Daoy (cell line): ENCODE results near the gene CKM. TPM values are rescaled to one million over a fixed set of nuclear protein-coding genes. Genes with fewer than 3 reads are reported as not detected.
"Not testable (repeated sequence)": the region's sequence is repeated elsewhere in the genome, so short reads cannot be mapped to it uniquely, and the experiment has no call there.

ENCODE experiments used
- DNase-seq: peaks from one replicate; pipeline ENCODE4 v3.0.0-alpha.2; 2015; ENCODE audit warnings: low read depth
- total RNA-seq: library from RNA; depleted of rRNA; stranded (reverse); fragments of >200 nt; shearing (Covaris generic); gene quantifications from 2 replicates; pipeline ENCODE4 v1.2.3, GENCODE V29; 2014

CKM gene
- total RNA-seq, 1 experiment from 2014 or later, result 0.06 TPM

DNA sequence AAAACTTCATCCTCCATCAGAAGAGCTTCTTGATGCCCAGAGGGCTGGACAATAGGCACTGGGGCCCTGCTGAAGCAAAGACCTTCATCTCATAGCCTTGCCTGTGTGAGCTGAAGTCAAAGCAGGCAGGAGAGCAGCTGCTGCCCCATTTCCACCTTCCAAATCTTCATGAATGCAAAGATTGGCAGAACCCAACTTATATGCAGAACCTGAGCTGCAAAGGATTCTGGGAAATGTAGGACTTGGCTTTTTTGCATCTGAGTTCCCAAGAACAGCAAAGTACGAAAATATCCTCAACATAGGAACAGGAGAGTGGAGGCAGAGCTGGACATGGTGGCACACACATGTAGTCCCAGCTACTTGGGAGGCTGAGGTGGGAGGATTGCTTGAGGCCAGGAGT, 30.8 kb downstream of the CKM start:
- no peak for DNase-seq

DNA sequence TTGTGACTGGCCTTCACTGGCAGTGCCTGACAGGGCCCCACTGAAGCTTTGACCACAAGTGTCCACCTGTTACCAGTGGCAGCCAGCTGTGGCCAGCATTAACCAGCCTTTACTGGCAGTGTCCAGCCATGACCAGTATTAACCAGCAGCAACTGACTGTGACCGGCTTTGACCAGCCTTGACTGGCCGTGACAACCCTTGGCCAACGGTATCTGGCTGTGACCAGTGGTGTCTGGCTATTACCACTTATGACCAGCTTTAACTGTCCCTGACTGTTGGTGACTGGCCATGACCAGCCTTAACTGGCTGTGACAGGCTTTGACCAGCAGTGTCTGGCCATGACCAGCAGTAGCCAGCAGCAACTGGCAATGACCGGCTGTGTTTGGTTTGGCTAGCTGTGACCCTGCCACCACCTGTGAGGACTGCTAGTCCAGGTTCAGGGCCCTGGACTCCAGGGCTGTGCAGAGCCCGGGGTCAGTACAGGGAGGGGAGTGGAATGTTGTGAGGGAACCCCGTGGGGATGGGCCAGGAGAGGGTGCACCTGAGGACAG, 32.2 kb downstream of the CKM start:
- DNase-seq, result no peak

DNA sequence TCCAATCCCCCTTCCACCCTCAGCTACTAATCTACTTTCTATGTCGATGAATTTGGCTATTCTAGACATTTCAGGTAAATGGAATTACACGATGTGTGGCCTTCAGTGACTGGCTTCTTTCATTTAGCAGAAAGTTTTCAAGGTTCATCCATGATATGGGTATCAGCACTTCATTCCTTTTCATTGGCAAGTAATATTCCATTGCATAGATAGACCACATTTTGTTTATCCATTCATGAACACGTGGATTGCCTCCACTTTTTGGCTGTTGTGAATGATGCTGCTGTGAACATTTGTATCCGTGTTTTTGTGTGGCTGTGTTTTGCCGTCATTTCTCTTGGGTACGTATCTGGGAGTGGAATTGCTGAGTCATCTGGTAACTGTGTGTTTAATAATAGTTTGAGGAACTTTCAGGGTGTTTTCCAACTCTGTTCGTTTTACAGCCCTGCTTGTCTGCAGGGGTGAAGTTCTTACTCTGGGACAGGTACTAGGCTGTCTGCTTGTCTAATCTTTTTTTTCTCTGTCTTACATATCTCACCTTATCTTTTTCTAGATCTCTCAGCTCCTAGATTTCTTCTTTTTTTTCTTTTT, 39.1 kb downstream of the CKM start:
- no peak for DNase-seq

DNA sequence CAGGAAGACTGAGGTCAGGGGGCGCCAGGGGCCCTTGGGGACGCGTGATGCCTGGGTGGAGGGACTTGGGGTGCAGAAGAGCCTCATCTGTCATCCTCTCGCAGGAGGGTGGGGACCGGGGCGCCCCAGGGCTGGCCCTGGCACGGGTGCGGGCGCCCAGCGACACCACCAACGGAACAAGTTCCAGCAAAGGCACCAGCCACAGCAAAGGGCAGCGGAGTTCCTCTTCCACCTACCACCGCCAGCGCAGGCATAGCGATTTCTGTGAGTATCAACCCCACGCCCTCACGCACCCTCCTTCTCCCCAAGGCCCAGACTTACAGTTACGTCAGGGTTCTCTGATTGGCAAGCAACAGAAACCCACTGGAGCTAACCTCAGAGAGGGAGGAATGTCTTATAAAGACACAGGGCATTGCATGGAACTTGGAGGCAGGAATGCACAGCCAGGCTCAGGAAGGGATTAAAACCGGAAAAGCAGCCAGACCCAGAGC, 42.2 kb downstream of the CKM start:
- DNase-seq, result no peak

DNA sequence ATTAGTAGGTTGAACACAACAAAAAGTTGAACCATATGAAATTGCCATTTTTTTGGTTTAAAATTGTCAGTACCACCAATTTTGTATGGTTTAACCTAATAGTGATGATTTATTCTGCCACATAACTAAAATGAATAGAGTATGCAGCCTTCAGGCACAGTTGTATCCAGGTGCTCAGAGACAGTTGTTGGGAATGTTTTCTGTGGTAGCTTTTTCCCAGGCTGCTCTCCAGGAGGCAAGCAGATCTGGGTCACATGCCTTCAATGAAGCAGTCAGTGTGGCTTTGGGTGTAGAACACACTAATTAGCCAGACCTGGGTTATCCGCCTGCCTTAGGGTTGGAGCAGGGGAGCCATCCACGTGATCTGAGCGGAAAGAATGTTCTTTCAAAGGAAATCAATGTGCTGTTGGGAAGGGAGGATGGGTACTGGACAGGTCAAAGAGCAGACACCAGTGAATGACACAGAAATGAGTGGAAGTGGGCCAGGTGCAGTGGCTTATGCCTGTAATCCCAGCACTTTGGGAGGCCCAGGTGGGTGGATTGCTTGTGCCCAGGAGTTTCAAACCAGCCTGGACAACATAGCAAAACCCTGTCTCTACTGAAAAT, 43.0 kb downstream of the CKM start:
- DNase-seq, result no peak

DNA sequence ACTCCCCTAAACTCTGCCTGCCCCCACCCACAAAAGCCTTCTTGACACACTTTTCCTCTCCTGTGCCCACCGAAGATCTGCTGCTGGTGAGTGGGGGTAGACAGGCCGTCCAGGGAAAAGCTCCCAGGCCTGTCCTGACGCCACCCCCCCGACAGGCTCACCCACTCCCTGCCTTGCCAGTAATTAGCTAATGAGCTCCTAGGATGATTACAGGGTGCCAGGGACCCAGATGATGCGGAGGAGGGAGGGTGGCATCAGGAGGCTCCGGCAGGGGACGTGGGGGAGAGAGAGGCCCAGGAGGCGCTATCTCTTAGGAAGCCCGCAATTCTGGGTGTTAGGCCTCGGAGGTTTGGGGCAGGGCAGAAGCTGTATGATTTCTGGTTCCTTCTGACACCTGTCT, 44.6 kb downstream of the CKM start:
- no peak for DNase-seq

DNA sequence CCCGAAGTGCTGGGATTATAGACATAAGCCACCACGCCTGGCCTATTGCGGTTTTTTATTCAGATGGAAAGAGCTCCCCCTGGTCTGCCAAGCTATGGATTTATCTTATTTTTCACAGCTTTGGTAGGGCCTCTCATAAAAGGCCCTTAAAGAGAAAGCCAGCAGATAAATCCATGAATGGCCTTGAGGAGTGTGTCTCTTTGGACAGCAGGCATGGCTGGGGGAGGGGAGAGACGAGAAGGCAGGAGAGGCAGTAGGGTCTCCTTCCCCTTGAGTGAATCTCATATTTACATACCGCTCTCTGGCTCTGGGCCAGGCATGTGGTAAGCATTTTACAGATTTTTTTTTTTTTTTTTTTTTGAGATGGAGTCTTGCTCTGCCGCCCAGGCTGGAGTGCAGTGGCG, 46.4 kb downstream of the CKM start:
- DNase-seq, result peak; percentile 32

DNA sequence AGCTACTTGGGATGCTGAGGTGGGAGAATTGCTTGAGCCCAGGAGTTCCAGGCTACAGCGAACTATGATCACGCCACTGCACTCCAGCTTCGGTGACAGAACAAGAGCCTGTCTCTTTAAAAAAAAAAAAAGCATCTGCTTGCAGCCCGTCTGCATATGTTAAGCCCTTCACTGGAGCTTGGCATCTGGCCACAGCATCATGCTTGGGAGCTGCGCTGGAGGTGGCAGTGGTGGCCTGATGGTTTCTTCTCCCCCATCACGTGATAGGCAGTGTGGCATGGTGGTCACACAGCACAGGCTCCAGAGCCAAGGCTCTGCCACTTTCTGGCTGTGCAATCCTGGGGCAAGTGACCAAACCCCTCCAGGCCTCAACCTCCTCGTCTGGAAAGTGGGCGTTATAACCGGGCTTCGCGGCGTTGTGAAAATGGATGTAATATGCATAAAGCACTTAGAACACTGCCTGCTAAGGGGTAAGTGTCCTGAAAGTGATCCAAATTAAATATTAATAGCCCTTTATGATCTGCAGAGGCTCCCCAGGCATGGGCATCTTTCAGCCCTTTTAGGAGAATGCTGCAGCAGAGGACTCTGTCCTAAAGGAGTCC, 47.2 kb downstream of the CKM start:
- peak; percentile 33 for DNase-seq

DNA sequence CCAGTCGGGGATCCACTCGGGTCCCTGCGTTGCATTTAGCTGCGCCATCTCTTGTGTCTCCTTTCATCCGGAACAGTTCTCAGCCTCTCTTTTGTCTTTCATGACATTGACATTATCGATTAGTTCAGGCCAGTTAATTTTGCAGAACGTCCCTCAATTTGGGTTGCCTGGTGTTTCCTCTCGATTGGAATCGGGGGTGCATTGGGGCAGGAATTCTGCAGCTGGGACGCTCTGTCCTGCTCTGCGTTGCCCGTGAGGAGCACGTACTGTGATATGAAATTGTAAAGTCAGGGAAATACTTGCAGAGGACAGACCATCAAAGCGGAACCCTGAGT, 49.2 kb downstream of the CKM start:
- no peak for DNase-seq

DNA sequence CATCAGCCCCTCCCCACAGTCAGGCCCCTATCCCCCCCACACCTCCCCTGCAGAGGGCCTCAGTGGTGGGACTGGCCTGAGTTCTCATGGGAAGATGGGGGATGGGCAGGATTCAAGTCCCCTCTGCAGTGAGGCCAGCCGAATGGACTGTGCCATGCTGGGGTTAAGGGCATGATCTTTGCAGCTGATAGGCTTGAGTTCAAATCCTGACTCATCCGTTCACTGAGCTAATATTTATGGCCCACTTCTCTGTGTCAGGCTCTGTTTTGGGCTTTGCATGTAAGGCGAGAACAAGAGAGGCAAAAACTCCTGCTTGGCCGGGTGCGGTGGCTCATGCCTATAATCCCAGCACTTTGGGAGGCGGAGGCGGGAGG, 51.0 kb downstream of the CKM start:
- no peak for DNase-seq

DNA sequence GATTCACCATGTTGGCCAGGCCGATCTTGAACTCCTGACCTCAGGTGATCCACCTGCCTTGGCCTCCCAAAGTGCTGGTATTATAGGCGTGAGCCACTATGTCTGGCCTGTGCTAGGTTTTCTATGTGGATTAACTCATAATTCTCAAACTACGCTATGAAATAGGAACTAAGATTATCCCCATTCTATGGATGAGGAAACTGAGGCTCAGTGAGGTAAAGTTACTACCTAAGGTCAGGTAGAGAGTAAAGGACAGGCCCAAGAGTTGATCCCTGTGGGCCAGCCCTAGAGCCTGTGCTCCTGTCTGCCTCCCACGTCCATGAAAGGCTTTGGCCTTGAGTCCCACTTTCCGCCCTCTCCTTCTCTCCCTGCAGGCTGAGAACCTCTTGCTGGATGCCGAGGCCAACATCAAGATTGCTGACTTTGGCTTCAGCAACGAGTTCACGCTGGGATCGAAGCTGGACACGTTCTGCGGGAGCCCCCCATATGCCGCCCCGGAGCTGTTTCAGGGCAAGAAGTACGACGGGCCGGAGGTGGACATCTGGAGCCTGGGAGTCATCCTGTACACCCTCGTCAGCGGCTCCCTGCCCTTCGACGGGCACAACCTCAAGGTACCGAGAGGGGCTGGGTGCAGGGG, 51.5 kb downstream of the CKM start:
- no peak for DNase-seq

DNA sequence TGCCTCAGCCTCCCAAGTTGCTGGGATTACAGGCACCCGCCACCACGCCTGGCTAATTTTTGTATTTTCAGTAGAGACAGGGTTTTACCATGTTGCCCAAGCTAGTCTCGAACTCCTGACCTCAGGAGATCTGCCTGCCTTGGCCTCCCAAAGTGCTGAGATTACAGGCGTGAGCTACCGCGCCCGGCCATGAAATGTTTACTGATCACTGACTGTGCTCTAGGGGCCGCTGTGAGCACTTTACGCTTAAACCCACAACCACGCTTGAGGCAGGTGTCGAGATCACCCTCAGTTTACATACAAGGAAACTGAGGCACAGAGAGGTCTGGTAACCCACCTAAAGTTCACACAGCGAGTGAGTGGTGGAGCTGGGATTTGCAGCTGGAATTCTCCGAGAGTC, 52.7 kb downstream of the CKM start:
- not testable (repeated sequence) for DNase-seq

DNA sequence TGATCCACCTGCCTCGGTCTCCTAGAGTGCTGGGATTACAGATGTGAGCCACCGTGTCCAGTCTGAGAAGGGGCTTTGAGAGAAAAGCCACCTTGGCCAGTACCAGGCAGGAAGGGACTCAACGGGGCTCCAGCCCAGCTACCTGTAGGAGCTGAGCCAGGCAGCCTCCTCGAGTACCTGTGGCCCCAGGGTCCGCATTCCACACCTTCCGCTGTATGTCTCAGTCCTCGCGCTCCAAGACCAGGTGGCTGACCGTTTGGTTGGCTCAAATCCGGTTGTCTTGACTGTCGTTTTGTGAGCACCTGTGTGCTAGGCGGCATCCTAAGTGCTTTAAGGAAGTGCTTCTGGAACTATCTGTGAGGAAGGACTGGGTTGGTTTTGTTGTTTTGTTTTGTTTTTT, 55.4 kb downstream of the CKM start:
- no peak for DNase-seq

DNA sequence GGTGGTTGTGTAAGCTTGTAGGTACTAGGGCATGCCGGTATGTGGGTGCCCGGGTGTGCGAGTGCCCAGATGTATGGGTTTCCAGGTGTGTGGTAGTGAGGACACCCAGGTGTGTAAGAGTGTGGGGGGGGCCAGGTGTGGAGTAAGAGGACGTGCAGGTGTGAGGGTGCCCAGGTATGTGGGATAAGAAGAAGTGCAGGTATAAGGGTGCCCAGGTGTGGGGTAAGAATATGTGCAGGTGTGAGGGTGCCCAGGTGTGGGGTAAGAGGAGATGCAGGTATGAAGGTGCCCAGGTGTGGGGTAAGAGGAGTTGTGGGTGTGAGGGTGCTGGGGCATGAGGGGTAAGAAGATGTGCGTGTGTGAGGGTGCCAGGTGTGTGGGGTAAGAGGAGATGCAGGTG, 57.3 kb downstream of the CKM start:
- DNase-seq, result no peak

DNA sequence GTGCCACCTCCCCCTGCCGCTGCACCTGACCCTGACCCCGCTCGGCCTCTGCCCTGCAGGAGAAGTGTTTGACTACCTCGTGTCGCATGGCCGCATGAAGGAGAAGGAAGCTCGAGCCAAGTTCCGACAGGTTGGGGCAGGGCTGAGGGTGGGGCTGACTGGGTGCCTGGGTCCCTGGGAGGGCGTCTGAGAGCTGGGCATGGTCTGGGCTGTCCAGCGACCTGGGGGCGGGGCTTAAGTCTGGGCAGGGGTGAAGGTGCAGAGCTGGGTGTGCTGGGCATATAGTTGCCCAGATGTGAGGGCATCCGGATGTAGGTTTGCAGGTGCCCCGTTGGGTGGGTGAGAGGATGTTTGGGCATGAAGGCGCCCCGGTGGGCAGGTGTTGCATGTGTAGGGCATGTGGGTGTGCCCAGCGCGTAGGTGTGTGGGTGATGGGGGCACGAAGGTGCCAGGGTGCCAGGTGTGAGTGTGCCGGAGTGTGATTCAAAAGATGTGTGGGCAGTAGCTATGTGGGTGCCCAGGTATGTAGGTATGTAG, 57.8 kb downstream of the CKM start:
- DNase-seq, result no peak

DNA sequence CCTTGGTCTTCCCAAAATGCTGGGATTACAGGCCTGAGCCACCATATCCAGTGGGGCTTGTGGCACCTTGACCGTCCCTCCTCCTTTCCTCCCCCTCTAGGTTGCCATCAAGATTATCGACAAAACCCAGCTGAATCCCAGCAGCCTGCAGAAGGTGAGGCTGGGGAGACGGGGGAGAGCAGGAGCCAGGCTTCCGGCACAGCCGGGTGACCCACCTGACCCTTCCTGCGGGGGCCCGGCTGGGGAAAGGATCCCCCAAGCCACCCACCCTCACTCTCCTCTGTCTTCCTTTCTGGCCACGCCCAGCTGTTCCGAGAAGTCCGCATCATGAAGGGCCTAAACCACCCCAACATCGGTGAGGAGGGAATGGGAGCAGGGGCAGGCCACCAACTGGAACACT, 59.7 kb downstream of the CKM start:
- DNase-seq, result no peak

DNA sequence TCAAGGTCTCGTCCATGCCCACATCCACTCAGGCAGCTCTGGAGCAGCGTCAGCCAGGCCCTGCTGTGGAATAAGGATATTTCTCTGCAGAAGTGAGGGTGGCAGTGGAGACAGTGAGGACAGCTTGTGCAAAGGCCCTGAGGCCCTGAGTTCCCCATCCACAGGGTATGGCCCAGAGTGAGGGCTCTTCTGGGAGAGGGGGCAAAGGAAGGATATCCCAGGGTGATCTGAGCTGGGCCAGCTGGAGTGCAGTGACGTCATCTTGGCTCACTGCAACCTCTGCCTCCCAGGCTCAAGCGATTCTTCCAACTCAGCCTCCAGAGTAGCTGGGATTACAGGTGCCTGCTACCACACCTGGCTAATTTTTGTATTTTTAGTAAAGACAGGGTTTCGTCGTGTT, 60.1 kb downstream of the CKM start:
- DNase-seq, result no peak

DNA sequence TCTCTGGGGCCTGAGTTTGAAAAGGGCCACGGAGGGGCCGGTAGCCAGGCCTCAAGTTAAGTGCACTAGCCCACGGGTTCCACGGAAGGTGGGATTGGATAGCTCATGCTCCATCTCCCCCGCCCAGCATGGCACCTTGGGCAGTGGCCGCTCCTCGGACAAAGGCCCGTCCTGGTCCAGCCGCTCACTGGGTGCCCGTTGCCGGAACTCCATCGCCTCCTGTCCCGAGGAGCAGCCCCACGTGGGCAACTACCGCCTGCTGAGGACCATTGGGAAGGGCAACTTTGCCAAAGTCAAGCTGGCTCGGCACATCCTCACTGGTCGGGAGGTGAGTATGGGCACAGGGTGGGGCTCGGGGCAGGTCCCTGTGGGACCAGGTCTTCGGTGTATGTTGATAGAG, 63.8 kb downstream of the CKM start:
- DNase-seq, result no peak

DNA sequence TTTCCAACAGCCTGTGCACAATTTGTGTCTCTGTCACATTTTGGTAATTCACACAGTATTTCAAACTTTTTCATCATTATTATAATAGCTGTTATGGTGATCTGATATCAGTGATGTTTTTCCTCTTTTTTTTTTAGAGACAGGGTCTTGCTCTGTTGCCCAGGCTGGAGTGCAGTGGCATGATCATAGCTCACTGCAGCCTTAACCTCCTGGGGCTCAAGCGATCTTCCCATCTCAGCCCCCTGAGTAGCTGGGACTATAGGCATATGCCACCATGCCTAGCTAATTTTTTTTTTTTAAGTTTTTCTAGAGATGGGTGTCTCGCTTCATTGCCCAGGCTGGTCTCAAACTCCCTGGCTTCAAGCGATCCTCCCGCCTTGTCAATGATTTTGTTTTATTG, 65.8 kb downstream of the CKM start:
- no peak for DNase-seq
